HG03159 (cell line): ENCODE measurements around the gene PTPN14.

Source experiments
- ATAC-seq: cut with Tn5 transposase; IDR thresholded peaks from one replicate; pipeline ENCODE4 v1.9.1; 2021; ENCODE audit warnings: mild to moderate bottlenecking, moderate library complexity; ENCODE audit not compliant: unreplicated experiment

The PTPN14 gene

GRCh38 chr1:214458541-214458940 lies 92.9 kb downstream of the PTPN14 start:
- ATAC-seq, result no peak

DNA sequence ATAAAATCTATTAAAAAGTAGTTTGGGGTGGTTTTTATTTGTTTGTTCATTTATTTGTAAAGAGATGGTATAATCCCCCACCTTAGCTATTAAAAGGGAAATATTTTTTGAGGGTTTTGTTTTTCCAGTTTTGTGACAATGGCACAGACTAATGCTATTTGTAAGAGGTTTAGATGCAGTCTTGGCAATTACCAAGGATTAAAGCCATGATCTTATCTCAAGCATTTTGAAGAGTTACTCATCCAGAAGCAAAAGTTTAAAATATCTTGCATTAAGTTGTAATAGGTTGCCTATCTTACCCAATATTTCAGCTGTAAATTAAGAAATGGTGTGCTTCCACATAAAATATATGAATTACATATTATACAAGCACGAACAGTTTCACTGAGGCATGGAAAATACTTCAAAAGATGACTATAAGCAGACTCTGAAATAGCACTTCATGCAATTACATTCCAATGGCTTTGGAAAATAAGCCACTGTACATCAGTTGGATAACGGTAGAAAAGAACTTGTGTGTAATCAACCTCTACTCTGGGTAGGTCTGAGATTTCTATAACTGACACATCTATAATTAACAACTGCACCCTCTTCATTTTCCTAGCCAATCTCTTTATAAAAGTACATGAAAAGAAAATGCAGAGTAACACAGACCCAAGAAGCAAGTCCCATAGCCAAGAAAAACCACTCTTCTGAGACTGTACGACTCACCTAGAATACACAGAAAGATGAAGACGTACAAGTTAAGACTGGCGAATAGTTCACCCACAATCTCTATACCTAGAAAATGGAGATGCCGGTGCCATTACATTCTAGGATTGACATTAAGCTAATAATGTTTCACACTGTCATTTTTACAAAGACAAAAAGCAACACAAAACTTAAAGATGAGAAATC lies 95.2 kb downstream of the PTPN14 start:
- ATAC-seq, result no peak

GRCh38 chr1:214455479-214455878 lies 95.9 kb downstream of the PTPN14 start:
- no peak for ATAC-seq

DNA sequence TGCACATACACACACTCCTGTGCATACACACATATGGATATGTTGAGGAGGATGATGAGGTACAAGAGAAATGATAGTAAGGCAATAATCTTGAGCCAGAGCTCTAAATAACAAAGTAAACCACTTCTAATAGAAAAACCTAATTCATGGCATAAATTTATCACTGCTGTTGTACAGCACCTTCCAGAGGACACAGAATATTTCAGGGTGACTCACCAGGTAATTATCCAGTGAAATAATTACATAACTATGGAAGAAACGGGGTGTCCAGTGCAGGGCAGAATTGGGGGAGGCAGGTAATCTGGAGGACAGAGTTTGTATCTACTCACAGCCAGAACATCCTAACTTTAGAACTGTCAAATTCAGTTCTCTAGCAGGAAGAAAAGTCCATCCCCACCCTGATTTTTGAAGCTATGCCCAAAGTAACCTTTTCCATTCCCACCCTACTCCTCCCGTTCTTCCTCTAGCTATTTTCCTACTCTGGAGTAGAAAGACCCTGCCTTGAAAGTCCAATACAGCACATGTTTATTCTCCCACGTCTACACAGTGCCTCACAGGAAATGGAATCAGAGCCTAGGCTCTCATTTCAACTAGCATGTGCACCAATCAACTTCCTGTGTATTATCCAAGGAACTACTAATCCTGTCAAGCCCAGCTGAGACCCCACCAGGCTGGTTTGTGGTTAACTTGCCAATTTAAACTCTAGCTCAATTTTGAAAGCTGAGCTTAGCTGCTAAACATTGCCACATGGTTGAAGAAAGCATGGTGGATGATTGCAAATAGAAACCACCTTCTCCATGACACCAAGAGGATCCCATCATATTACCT lies 96.6 kb downstream of the PTPN14 start:
- no peak for ATAC-seq

GRCh38 chr1:214453109-214453722 lies 98.2 kb downstream of the PTPN14 start:
- ATAC-seq, result no peak

- no peak for ATAC-seq
These were observed 99.1 kb downstream of the PTPN14 start for GRCh38 chr1:214452152-214452784.

DNA sequence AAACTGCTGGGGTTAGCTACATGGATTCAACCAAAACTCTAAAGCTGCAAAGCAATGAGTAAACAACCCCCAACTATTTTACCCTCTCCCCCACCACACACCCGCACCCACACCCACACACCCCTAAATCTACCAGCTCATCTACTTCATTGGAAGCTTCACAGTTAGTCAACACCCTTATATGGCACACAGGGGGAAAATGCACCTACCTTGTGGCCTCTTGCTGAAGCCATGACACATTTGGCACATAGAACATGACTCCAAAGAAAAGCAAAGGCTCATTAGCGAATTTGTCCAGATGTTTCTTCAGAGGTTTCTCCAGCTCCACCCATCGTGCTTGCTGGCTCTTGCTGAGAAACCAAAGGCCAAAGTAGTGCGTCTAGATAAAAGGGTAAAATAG lies 99.8 kb downstream of the PTPN14 start:
- no peak for ATAC-seq

- no peak for ATAC-seq
These were observed 102.0 kb downstream of the PTPN14 start for GRCh38 chr1:214449371-214449770.

DNA sequence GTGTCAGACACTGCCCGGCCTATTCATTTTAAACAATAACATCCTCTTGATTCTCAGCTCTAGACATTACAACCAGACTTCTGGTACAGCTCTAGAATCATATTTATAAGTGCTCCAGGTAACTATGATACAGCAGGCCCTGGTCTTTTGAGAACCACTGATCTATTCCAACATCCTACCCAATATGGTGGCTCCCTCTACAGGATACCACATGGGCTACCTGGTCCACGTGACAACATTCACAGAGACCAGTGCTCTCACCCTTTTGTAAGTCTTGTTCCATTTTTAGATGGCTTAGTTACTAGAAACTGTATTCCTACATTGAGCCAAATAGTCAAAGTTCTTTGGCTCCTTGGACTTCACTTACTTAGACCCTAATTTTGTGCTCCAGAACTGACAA lies 102.9 kb downstream of the PTPN14 start:
- ATAC-seq, result no peak

DNA sequence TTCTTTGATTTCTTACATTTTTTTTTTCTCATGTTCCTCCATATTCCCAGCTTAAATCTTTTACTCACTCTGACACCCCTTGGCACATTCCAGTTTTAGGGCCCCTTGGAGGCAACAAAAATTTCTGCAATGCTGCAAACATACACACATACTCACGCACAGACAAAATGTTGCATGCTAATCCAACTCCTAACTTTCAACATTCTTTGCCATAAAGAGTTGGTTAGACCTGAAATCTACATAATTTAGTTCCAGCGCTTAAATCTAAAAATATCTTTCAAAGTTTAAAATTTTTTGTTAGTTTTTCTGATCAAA lies 103.9 kb downstream of the PTPN14 start:
- ATAC-seq, result no peak

GRCh38 chr1:214446772-214447556 lies 104.4 kb downstream of the PTPN14 start:
- ATAC-seq, result no peak

GRCh38 chr1:214445831-214446614 lies 105.4 kb downstream of the PTPN14 start:
- ATAC-seq, result no peak

DNA sequence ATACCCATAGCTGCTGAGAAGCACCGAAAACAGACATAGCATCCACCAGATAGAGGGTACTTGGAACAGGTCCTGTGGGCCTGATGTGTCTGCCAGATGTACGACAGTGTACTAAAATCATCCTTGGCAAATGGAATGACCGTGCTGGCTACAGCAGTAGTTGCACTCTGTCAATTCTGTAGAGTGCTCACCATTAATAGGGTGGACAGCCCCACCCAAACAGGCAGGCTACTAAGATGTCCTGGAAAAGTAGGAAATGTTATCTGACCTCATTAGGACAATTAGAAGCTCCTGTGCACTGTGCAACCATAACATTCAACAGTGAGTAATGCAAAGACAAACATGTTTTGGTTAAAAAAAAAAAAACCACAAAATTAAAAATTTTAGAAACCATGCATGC lies 106.2 kb downstream of the PTPN14 start:
- no peak for ATAC-seq

DNA sequence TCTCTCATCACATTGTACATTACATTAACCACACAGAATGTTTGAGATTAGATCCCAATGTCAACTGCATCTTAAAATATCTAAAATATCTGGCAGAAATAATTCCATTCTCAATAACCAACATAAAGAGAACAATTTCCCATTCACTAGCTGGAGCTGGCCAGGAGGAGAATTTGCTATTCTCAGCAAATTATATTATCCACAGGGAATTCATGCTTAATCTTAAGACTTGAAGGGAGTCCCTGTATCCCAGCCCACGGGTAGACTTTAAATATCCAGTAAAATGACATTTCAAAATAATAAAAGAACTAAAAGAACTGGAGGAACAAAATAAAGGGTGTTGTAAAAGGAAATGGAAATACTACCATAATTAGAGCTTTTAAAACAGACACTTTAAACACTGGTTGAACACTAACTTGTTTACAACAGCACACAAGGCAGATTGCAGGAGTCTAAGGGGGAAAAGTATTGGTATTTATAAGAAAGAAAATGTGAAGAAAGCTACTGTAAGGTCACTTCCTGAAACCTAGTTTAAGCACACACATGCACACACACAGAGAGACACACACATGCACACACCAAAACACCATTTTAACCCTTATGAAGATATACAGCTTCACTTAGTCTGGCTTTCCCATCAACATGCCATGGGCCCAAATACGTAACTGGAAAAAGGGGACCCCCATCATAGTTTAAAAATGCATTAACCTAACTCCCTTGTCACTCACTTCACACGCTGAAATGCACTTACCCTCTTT lies 107.0 kb downstream of the PTPN14 start:
- ATAC-seq, result no peak

- ATAC-seq, result no peak
These were observed 110.3 kb downstream of the PTPN14 start for GRCh38 chr1:214441119-214441518.

DNA sequence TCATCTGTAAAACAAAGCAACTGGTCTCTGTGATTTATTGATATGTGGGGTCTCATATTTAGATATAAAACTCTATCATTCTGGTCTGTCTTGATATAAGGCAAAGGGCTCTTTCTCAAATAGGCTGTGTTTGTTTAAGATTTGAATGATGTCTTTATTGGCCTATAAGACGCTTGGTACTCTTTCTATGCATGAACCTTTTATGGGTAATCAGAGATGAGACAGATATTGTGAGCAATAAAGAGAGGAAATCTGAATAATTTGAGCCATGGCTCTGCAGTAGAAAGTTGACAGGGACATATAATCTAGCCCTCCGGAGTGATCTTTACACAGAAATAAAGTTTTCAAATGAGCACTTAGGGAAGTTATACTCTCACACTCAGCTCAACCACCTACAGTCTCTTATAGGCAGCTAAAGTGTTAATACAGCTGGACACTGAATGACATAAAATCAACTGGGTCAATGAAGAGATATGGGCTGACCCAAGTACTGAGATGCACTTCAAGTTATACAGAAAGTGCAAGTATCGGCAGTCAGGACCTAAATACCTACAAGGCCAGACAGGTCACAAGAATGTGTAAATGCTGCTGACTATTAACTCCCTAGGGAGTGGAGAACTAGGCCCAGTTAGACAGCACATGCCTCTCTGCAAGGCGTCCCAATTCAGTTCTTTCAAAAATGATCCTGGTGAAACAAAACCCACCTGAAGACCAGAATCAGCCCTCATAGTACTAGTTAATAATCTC lies 111.0 kb downstream of the PTPN14 start:
- ATAC-seq, result no peak

DNA sequence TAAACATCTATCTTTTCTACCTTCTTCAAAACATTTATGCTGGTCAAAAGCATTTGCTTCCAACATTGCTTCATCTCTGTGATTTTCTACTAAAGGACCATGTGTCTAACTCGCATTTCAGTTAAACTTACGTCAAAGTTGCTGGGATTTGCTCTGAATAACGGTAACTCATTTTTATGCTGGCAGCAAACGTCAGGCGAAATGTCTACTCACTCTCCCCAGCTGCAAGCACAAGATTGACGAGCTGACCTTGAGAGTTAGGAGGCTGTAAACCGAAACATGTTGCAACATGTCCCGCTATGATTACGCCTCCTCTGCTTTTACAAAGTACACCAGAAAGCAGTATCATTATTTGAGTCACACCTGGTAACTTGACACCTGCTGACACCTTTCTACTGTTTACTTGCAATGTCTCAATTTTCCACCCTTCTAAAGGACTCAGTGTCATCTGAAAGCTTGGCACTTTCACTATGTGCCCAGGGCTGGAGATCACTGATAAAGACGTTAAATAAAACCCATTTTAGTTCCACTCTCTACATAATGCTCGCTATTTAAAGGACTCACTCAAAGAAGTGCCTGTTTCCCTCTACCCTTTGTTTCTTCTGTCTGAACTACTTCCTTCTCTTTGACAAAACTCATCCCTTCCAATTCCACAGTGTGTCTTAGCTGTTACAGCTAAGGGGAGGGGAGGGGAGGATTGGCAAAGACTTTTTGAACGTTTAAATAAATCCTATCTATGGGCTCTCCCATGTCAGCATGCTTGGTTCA lies 111.9 kb downstream of the PTPN14 start:
- ATAC-seq, result peak; percentile 89

- ATAC-seq, result no peak
These were observed 112.9 kb downstream of the PTPN14 start for GRCh38 chr1:214438530-214438929.
